NOMO-1 treated with dmso at 0.1 percent for 144 hours (cell line): ENCODE data around the gene GPR39.

Experiments used
- DNase-seq: peaks from one replicate; lab custom pipeline; 2025; ENCODE audit not compliant: unreplicated experiment; lab: John Stamatoyannopoulos, UW

The GPR39 gene

GRCh38 chr2:132412021-132412420 is 4.6 kb upstream of the GPR39 start:
- DNase-seq = no peak

GRCh38 chr2:132414081-132414480 is 2.5 kb upstream of the GPR39 start:
- no peak for DNase-seq

GRCh38 chr2:132415256-132415914 is 1.2 kb upstream of the GPR39 start:
- DNase-seq = no peak

GRCh38 chr2:132415915-132416722 is 486 bp upstream of the GPR39 start:
- DNase-seq = no peak

GRCh38 chr2:132417430-132418035 is 928 bp downstream of the GPR39 start:
- DNase-seq = no peak

GRCh38 chr2:132419235-132419634 is 2.6 kb downstream of the GPR39 start:
- DNase-seq = no peak

GRCh38 chr2:132419941-132420340 is 3.3 kb downstream of the GPR39 start:
- no peak for DNase-seq

- no peak for DNase-seq
These were observed 4.5 kb downstream of the GPR39 start for GRCh38 chr2:132420816-132421805.

- no peak for DNase-seq
These were observed 6.1 kb downstream of the GPR39 start for GRCh38 chr2:132422736-132423135.

GRCh38 chr2:132424526-132425121 is 8.0 kb downstream of the GPR39 start:
- no peak for DNase-seq

GRCh38 chr2:132426033-132426432 is 9.4 kb downstream of the GPR39 start:
- no peak for DNase-seq

- DNase-seq = no peak
These were observed 10.1 kb downstream of the GPR39 start for GRCh38 chr2:132426656-132427055.

- DNase-seq = no peak
These were observed 12.7 kb downstream of the GPR39 start for GRCh38 chr2:132429351-132429750.

- no peak for DNase-seq
These were observed 13.5 kb downstream of the GPR39 start for GRCh38 chr2:132429941-132430573.

- no peak for DNase-seq
These were observed 14.3 kb downstream of the GPR39 start for GRCh38 chr2:132430895-132431294.

- no peak for DNase-seq
These were observed 21.5 kb downstream of the GPR39 start for GRCh38 chr2:132437852-132438669.

GRCh38 chr2:132438691-132439090 is 22.1 kb downstream of the GPR39 start:
- DNase-seq = no peak

GRCh38 chr2:132439703-132440398 is 23.2 kb downstream of the GPR39 start:
- no peak for DNase-seq

- DNase-seq = no peak
These were observed 24.4 kb downstream of the GPR39 start for GRCh38 chr2:132441051-132441450.
